GM12801 (cell line): ENCODE measurements around the gene TBC1D5.

ENCODE experiments used
- TF ChIP-seq, protein P1 (sequence below): IDR thresholded peaks from one replicate; pipeline ENCODE4 v1.5.1; 2011; ENCODE audit warnings: control low read depth; ENCODE audit not compliant: insufficient read length; ENCODE audit errors: extremely low read depth

Gene TBC1D5

DNA sequence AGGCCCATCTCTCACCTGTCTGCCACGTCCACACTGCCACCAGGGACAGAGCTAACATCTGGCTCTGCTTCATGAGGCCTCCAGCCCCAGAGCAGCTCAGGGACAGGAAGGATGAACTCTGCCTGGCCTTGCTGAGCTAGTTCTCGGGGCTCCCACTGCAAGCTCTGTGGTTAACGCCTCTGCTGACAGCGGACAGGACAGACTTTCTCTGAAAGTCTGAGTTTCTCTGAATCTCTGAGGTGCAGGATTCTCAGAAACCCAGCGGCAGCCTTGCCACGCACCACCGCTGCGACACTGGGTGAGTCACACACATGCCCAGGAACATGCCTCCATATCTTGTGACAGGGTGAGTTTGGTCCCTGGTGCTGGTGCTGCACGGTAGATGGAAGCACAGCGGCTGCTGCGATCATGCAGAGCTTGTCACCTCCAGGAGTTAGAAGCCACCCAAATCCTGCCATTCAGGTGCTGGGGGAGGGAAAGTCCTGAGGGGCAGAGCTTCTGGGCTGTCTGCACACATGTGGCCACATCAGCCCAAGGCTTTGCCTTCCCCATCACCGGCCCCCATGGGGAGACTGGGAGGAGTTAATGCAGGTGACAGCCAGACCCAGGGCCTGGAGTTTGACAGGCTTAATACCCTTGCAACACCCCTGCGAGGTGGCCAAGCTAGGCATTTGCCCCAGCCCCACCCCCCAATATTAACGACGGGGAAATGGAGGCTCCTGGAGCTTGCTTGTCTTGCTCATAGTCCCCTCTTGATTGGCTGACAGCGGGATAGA, 590.6 kb downstream of the TBC1D5 start:
- TF ChIP-seq, protein P1, sequence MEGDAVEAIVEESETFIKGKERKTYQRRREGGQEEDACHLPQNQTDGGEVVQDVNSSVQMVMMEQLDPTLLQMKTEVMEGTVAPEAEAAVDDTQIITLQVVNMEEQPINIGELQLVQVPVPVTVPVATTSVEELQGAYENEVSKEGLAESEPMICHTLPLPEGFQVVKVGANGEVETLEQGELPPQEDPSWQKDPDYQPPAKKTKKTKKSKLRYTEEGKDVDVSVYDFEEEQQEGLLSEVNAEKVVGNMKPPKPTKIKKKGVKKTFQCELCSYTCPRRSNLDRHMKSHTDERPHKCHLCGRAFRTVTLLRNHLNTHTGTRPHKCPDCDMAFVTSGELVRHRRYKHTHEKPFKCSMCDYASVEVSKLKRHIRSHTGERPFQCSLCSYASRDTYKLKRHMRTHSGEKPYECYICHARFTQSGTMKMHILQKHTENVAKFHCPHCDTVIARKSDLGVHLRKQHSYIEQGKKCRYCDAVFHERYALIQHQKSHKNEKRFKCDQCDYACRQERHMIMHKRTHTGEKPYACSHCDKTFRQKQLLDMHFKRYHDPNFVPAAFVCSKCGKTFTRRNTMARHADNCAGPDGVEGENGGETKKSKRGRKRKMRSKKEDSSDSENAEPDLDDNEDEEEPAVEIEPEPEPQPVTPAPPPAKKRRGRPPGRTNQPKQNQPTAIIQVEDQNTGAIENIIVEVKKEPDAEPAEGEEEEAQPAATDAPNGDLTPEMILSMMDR = no peak

DNA sequence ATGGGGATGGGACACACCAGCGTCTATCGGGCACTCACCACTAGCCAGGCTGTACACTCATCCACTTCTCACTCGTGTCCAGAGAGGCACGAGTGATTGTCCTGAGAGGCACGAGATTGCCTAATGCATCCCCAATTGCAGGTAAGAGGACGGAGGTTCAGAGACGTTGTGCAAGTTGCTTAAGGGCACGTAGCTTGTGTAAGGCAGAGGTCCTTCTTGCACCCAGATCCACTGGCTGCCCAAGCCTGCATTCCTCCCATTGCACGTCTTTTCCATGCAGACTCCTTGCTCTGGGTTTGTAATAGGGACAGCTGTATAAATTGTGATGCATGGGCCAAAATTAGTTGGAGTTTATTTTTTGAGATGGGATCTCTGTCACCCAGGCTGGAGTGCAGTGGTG, 593.4 kb downstream of the TBC1D5 start:
- TF ChIP-seq, protein P1 = no peak

DNA sequence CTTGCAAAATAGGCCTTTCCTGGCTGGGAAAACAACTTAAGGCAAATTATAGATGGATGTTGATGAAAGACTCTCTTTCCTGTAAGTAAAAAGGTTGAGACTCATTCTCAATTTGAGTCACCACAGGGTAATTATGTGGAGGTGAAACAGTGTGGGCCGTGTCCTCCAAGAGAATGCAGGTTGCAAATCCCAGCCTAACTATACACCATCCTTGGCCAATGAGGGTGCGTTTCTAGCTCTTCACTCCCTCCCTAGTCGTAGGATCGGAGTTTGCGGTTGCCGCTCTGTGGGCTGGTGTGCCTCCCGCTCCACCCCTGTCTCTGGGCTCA, 597.8 kb downstream of the TBC1D5 start:
- TF ChIP-seq, protein P1 = no peak

DNA sequence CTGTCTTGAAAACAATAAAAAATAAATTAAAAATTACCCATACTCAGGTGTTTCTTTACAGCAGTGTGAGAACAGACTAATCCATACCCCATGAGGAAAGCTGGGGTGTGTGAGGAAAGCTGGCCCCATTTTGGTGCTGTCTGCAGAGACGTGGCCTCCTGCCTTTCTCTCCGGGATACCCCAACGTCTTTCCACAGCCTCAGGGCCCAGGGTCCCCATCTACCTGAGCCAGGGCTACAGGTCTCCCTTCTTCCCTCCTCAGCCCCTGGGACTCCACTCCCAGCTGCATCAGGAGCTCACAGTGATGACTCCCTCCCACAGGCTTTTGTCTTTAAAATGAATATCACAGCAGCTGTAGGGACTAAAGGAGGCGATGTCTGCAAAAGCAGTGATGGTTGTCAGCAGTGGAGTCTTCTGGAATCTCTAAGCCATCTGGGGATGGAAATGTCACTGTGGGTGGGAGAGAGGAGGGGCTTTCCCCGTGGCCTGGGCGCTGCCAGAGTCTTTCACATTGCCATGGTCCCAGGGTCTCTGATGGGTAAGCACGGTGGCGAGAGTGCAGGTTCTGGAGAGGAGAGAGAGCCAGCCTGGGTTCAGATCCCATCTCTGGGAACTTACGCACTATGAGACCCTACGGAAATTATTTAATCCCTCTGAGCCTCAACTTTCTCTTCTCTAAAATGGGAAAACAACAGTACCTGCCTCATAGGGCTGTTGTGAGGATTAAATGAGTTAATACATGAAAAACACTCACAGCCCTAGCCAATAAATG, 598.4 kb downstream of the TBC1D5 start:
- TF ChIP-seq, protein P1 = no peak

DNA sequence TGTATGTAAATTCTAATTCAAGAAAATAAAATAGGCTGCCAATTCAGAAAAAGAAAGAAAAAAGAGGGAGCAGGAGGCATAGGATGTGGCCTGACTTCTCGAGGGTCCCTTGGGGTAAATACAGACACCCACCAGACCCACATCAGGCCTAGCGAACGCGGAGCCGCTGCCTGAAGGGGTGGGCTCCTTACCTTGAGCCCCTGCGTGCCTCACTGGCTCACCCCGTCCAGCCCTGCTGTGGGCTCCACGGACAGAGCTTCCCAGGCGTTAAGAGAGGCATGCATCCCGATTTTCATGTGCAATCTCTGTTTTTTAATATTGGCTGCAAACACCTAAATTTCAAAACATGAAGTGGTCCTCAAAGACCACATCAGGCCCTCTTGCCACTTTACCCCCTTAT, 599.9 kb downstream of the TBC1D5 start:
- TF ChIP-seq, protein P1 = no peak

DNA sequence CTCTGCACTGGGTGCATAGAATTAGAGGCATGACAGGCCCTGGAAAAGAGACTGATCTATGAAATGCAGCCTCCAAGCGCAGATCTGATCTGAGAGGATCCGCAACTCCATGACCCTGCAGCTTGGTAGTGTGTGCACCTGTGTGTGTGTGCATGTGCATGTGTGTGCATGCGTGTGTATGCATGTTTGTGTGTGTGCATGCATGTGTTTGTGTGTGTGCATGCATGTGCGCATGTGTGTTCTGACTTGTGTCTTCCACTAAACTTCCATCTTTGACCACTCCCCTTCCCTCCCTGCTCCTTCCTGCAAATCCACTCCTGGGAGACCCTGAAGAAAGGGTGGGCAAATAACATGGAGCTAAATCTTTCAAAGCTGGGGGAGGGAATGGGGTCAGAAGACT, 600.7 kb downstream of the TBC1D5 start:
- TF ChIP-seq, protein P1 = no peak

DNA sequence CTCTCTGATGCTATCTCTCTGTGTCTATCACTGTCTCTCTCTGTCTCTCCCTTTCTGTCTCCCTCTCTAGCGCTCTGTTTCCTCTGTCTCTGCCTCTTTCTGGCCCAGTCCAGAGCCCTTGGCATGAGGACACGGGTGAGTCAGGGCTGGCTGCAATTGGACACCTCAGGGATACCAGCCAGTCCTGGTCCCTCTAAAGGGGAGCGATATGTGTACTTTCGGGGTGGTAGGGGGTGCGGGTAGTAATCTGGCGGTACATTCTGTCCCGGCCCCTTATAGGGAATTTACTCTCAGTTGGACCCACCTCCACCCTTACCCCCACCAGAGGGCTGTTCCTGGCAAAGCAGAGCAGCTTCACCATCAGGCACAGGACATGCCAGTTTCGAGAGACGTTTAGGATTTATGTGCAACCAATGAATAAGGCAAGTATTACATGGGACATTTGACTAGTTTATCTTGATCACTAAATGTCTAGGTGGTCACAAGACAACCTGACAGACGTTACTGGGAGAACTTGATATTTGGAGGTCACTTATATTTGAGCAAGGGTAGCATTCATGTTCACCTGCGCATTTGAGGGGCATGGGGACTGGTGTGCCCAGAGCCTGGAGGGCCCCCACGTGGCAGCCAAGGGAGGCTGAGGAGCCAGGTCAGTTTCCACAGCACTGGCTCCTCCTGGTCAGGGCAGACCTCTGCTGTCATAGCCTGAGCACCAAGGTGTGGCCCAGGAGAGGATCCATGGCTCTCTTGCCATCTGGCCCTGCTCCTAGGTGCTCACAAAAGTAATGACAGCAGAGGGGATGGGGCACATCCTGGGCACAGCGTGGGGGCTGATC, 601.5 kb downstream of the TBC1D5 start:
- TF ChIP-seq, protein P1 = no peak
